Ishikawa (cell line): ENCODE results near the gene NRG3.

Source experiments
- CEBPB ChIP-seq: IDR thresholded peaks from 2 replicates; pipeline ENCODE4 v1.6.1; 2012
- CREB1 ChIP-seq: IDR thresholded peaks from 2 replicates; pipeline ENCODE4 v1.6.1; 2012; ENCODE audit warnings: low read depth
- EGR1 ChIP-seq: IDR thresholded peaks from 2 replicates; pipeline ENCODE4 v1.6.1; 2012
- EP300 ChIP-seq: IDR thresholded peaks from 2 replicates; pipeline ENCODE4 v1.6.1; 2012; ENCODE audit warnings: borderline replicate concordance
- FOXM1 ChIP-seq: IDR thresholded peaks from 2 replicates; pipeline ENCODE4 v1.6.1; 2012; ENCODE audit warnings: low read depth, borderline replicate concordance
- REST ChIP-seq: IDR thresholded peaks from 2 replicates; pipeline ENCODE4 v1.6.1; 2012; ENCODE audit warnings: low read depth, mild to moderate bottlenecking
- TAF1 ChIP-seq: IDR thresholded peaks from 2 replicates; pipeline ENCODE4 v1.6.1; 2012; ENCODE audit warnings: low read depth, mild to moderate bottlenecking
- YY1 ChIP-seq: IDR thresholded peaks from 2 replicates; pipeline ENCODE4 v1.6.1; 2012; ENCODE audit warnings: low read depth

- TF ChIP-seq FOXM1: no peak
- no peak for TF ChIP-seq REST
- no peak for TF ChIP-seq TAF1
- TF ChIP-seq YY1: no peak
- no peak for TF ChIP-seq EP300
- no peak for TF ChIP-seq CEBPB
- TF ChIP-seq CREB1: no peak
- no peak for TF ChIP-seq EGR1
Observed at GRCh38 chr10:82234173-82234572, 359.2 kb downstream of the NRG3 start.
